SK-N-MC (cell line): ENCODE measurements around the gene LCOR.

Experiments used
- EZH2 ChIP-seq: fragments of 200-600 bp; sonication (generic); IDR thresholded peaks from one replicate; pipeline ENCODE4 v1.6.1; 2017; ENCODE audit warnings: antibody characterized with exemption
- FOXP2 ChIP-seq: optimal IDR thresholded peaks from 2 replicates; pipeline ENCODE3; 2011; ENCODE audit warnings: mild to moderate bottlenecking, moderate library complexity; ENCODE audit not compliant: insufficient read depth; ENCODE audit errors: extremely low read length, control extremely low read depth
- POLR2AphosphoS5 ChIP-seq: IDR thresholded peaks from 2 replicates; pipeline ENCODE4 v1.6.1; 2012; ENCODE audit warnings: mild to moderate bottlenecking, low read depth, low read length, borderline replicate concordance

DNA sequence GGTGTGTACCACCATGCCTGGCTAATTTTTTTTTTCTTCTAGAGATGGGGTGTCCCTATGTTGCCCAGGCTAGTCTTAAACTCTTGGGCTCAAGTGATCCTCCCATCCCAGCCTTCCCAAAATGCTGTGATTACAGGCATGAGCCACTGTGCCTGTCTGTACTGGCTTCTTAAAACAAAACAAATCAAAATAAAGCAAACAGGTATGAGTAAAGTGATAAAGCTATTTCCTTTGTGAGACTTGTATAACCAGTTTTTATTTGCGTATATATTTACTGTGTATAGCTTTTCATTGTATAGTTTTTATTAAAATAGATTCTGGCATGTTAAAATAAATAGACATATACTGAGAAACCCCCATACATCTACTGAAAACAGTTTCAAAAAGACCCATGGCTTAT lies 14.3 kb downstream of the LCOR start:
- TF ChIP-seq POLR2AphosphoS5 (no peak), FOXP2 (no peak), EZH2 (no peak)
